Stimulated activated CD4-positive, alpha-beta T cell treated with anti-CD3 and anti-CD28 coated beads, Interleukin-15, amount 100 ng/mL, for 48 hours (primary cell): ENCODE results near the gene AKT1.

ENCODE experiments used
- DNase-seq, 2 donors: peaks; one replicate each; pipeline ENCODE4 v3.0.0-alpha.2; 2020; ENCODE audit warnings: low read depth in 2 of 2

The AKT1 gene

DNA sequence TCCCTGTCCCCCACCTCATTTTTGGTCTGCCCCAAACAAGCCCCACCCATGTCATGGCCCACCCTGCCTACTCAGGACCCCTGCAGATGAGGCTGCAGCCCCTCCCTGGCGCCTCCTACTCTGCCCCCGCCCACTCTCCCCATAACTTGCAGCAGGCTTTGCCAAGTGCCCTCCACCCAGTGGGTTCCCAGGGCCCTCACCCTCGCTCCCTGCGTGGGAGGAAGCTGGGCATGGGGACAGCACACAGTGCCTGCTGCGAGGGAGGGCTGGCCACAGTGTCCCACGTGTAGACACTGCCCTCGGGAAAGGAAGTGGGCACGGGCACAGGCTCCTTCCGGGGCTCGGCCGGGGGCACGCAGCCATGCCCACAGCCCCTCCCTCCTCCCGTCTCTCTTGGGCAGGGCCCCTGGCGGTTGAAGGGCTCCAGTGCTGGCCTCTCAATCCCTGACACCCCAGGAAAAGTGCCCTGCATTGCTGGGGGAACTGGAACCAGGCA, 9.4 kb downstream of the AKT1 start:
- DNase-seq = no peak

DNA sequence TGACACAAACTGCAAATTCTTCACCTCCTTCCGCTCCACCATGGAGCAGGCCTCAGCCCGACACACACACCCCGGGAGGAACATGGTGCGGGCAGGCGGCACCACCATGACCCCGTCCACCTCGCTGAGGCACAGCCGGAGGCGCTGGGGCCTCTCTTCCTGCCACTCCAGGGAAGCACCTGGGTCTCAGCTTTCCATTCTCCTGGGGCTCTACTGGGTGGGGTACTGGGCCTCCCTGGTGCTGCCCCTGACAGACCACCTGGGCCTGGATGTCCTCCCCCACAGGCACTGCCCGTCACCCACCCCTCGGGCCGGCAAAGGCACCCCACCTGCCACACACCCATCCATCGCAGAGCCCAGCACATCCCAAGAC, 9.9 kb downstream of the AKT1 start:
- DNase-seq = no peak

- DNase-seq = no peak
Observed at GRCh38 chr14:104784846-104785707, 10.5 kb downstream of the AKT1 start.

DNA sequence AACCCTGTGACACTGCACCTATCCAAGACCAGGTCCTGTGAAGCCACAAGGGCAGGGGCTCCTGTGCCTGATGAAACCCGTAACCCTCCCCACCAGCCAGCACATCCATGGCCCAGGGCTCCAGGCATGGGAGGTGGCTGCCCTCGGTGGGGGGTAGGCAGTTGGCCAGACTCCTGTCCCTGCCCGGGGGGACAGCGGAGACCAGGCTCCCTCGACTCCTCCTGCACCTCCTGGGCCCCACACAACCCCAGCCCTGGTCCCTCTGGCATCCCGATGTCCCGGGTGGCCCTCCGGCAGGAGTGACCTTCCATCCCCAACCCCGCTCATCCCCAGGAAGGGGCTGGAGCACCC, 11.4 kb downstream of the AKT1 start:
- no peak for DNase-seq

GRCh38 chr14:104783484-104784217, 11.9 kb downstream of the AKT1 start:
- no peak for DNase-seq

DNA sequence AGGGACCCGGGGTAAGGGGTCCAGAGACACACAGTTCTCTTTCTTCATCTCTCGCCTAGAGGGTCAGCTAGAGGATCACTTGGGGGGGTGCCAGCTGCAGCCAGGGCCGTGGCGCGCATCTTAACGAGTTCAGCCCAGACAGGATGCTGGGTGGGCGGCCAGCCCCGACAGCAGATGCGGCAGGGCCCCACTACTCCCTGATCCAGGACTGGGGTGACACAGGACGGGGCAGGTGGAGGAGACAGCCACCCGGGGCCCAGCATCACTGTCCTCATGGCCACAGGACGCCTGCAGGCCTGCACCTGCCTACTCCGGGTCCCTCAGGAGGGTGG, 12.8 kb downstream of the AKT1 start:
- no peak for DNase-seq

DNA sequence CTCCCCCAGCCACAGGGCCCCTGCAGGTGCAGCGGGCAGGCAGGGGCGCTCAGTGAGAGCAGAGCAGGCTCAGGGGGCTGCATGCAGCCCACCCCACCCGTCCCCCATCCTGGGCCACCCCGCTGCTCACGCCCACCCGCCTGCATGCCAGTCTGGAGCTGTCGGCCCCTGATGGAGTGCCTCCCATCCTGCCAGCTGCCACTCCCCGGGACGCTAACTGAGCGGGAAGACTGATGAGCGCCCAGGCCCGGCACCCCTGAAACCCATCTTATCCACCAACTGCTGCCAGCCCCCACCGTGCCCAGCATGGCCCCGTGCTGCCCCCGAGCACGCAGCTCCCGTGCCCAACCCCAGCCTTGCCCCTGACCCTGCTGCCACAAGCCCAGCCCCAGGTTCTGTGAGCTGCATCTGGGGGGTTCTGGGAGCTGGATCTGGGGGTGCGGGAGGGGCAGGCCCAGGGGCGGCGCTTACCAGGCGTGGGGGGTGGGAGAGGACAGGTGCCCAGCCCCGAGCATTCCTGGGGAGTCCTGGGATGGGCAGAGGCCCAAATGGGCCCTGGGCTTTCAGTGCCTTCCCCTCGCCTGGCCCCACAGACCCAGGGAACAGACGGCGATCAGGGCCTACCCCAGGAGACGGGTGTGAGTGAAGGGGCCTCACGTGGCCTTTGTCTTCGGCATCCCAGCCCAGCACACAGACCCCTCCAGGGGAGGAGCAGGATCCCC, 13.3 kb downstream of the AKT1 start:
- no peak for DNase-seq

- no peak for DNase-seq
Observed at GRCh38 chr14:104781271-104782077, 14.1 kb downstream of the AKT1 start.

GRCh38 chr14:104780513-104781030, 15.0 kb downstream of the AKT1 start:
- DNase-seq = no peak

GRCh38 chr14:104779776-104780512, 15.6 kb downstream of the AKT1 start:
- no peak for DNase-seq

DNA sequence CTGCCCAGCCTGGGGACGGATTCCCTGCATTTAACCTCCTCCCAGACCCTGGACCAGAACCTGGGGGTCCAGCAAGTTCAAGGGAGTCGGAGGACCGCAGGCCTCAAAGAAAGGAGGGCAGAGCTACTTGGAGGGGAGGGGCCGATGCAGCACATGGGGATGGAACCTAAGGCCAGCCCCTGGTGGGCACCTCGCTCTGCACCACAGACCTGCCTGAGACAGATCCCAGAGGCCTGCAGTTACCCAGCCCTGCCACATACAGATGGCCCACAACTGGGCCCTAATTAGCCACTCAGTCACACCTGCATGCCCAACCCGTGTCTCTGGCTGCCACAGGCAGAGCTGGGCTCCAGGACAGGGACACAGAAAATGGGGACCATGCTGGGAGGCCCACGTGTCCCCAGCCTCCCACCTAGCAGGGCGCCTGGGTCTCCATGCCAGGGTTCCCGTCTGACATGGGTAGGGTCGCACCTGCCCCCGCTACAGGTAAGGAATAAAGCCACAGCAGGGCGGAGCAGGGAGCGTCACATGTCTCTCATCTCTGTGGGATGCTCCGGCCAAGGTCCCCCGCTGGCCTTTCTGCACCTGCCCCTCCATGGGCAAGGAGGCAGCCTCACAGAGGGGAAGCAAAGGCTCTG, 16.7 kb downstream of the AKT1 start:
- DNase-seq = no peak

DNA sequence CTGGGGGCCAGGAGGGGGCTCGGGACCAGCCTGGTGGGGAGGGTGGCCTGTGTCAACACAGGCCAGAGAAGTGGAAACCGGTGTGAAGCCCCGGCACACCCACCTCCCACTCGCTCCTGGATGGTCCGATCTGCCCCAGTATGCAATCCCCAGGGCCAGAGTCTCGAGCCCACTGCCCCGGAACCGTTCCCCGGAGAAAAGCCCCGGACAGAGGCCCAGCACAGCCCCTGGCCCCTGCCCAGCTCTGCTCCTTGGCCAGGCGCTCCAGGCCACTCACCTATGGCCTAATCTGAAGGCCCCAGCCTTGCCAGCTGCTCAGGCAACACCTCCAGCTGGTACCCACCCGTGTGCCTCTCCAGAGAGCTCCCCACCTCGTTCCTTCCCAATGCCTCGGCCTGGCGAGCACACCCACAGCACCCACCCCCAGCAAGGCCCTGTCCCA, 17.7 kb downstream of the AKT1 start:
- no peak for DNase-seq

GRCh38 chr14:104776961-104777807, 18.4 kb downstream of the AKT1 start:
- no peak for DNase-seq

DNA sequence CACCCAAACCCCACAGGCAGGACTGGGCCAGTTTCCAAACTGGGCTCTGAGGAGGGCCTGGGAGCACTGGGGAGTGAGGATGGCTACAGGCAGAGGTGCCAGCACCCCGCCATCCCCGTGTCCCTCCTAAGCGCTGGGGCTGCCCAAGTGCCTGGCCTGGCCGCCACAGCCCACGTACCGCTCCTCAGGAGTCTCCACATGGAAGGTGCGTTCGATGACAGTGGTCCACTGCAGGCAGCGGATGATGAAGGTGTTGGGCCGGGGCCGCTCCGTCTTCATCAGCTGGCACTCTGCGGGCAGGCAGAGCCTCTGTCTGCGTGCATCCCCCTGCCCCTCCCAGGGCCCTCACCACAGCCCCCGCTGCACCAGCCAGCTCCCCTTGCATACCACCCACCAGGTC, 19.1 kb downstream of the AKT1 start:
- no peak for DNase-seq

- no peak for DNase-seq
Observed at GRCh38 chr14:104775073-104775489, 20.5 kb downstream of the AKT1 start.

DNA sequence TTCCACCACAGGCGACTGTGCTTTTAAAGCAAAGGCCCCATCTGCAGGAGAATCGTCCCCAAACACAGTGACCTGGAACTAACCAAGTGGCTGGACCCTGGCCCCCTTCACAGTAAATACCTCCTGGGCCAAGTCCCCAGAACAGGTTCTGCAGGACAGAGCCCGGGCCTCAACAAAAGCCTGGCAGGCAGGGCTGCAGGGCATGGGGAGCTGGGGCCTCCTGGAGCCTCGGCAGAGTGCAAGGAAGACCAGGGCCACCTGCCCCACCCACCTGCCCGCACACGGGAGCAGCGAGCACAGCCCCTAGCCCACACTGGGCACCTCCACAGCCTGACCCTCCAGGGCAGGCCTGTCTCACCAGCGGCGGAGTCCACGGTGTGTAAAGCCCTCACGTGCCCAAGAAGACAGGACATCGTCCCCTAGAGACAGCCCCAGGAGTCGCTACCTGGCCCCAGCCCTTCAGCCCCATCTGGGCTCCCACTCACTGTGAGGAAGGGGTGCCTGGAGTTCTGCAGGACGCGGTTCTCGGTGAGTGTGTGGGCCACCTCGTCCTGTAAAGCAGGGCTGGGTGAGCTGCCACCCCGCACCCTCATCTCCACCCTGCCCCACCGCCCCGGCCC, 21.0 kb downstream of the AKT1 start:
- no peak for DNase-seq

GRCh38 chr14:104773505-104774452, 21.8 kb downstream of the AKT1 start:
- no peak for DNase-seq
